ENCODE data around the gene TEX22. TPM values are rescaled to one million over a fixed set of nuclear protein-coding genes. Genes with fewer than 3 reads are reported as not detected.

The TEX22 gene
- total RNA-seq, 1 donor from 2014 or later = 3.8 TPM

GRCh38 chr14:105365101-105365500 is 33.2 kb upstream of the TEX22 start:
- intact Hi-C loops (cut with DNase I) = no loop called here
- H3K9me3 ChIP-seq = no peaks in the 10 kb centered on the region
- peaks cover 7% of the 10 kb centered on the region for H3K4me1 ChIP-seq
- peaks cover 38% of the 10 kb centered on the region for H3K36me3 ChIP-seq
- DNase-seq = no peak
- no peak overlapping the region for H3K4me3 ChIP-seq
- TF ChIP-seq, protein P1, sequence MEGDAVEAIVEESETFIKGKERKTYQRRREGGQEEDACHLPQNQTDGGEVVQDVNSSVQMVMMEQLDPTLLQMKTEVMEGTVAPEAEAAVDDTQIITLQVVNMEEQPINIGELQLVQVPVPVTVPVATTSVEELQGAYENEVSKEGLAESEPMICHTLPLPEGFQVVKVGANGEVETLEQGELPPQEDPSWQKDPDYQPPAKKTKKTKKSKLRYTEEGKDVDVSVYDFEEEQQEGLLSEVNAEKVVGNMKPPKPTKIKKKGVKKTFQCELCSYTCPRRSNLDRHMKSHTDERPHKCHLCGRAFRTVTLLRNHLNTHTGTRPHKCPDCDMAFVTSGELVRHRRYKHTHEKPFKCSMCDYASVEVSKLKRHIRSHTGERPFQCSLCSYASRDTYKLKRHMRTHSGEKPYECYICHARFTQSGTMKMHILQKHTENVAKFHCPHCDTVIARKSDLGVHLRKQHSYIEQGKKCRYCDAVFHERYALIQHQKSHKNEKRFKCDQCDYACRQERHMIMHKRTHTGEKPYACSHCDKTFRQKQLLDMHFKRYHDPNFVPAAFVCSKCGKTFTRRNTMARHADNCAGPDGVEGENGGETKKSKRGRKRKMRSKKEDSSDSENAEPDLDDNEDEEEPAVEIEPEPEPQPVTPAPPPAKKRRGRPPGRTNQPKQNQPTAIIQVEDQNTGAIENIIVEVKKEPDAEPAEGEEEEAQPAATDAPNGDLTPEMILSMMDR (IDR thresholded peaks at IDR 0.05) = no peak
- peak in 1 of 2 donors; percentile 6 for ATAC-seq
- H3K27me3 ChIP-seq (ENCODE audit: low read depth) = no peaks in the 10 kb centered on the region
- H3K27ac ChIP-seq = no peak overlapping the region

DNA sequence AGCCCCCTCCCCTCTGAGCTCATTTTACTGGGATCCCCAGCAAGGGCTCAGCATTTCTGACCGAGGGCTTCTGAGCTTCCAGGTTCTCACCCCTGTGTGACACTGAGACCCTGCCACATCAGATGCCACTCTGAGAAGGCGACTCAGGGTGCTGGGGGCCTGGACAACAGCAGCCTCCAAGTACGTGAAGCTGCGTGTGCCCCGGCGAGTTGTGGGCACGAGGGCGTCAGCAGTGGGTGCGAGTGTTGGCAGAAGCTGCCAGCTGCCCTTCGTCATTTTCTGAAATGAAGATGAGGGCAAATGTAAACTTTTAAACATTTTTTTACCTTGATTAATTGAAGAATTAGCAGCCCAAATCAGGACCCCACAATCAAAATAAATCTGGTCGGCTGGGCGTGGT is 32.7 kb upstream of the TEX22 start:
- ATAC-seq = no peak
- peak; percentile 29 for DNase-seq
- intact Hi-C loops (cut with DNase I) = no loop called here

DNA sequence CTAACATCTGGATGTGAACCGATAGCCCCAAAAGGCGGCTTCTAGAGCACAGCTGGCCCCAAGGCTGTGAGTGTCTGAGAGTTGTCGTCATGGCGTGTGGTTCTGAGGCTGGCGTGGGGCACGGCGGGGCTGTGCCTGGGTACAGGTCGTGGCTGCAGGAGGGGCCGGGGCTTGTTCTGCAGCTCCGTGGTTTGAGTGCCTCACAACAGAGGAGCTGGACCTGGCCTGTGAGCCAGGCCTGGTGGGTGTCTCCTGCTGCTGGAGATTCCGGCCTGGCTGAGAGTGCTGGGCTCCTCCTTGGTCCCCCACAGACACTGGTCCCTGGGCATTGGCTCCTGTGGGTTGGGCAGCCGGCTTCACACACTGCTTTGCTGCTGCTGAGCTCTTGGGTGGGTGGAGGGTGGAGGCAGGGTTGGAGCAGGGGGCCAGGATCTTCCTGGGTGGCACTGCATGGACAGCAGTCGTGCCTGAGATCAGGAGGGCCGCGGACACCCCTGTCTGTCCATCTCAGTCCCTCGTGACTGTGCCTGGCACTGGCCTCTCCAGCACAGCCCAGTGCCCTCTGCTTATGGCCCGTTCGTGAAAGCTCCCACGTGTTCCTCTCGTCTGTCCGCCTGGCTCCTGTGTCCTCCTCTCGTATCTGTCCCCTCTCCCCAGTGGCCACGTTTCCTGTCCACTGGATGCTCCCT is 31.8 kb upstream of the TEX22 start:
- Histone ChIP-seq H3K9me3 (no peaks in the 10 kb centered on the region), H3K4me1 (peaks cover 7% of the 10 kb centered on the region), H3K4me3 (no peak overlapping the region), H3K27me3 (ENCODE audit: low read depth) (no peaks in the 10 kb centered on the region), H3K36me3 (peaks cover 30% of the 10 kb centered on the region), H3K27ac (no peak overlapping the region)
- intact Hi-C loops (cut with DNase I) = no loop called here
- TF ChIP-seq, protein P1 (IDR thresholded peaks at IDR 0.05) = no peak
- ATAC-seq (no peak), DNase-seq (no peak)

More for the DNA sequence above, 32.7 kb upstream of the TEX22 start:
- no peak overlapping the region for H3K4me3 ChIP-seq
- H3K36me3 ChIP-seq = peaks cover 35% of the 10 kb centered on the region
- TF ChIP-seq, protein P1 (IDR thresholded peaks at IDR 0.05) = no peak
- H3K4me1 ChIP-seq = peaks cover 7% of the 10 kb centered on the region
- no peaks in the 10 kb centered on the region for H3K9me3 ChIP-seq
- no peaks in the 10 kb centered on the region for H3K27me3 ChIP-seq (ENCODE audit: low read depth)
- no peak overlapping the region for H3K27ac ChIP-seq

DNA sequence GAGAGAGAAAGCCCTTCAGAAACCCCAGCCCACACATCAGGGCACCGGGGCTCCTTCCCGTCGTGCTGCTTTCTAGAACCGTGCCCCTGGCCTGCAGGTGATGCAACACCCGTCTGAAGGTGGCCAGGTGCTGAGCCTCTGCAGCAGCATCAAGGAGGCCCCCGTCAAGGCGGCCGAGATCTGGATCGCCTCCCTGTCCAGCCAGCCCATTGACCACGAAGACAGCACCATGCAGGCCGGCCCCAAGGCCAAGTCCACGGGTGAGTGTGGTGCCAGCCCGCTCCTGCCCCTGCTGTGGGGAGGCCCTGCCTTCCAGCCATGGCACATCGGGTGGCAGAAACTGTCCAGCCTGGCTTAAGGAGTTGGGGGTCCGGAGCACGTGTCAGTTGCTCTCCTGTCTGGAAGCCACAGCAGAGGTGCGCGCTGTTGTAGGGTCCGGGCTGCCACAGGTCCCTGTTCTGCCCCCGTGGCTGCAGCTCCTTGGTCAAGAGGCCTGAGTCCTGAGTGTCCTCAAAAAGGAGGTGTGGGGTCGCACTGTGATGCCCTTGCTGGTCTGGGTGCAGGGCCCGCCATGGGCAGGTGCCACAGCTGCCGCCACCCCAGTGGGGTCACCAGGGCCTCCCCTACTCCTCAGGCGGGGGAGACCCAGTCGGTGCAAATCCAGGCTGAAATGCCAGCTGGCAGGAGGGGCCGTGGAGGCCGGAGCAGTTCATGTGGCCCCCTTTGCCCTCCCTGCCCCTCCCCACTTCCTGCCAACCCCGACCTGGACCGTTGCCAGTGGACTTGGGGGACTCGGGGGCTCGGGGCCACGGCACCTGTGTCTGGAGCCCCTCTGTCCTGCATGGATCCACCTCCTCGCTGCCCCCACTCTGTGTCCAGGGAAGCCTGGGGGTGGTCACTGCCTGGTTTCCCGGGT is 31.0 kb upstream of the TEX22 start:
- H3K27ac ChIP-seq = no peak overlapping the region
- H3K27me3 ChIP-seq (ENCODE audit: low read depth) = no peaks in the 10 kb centered on the region
- ATAC-seq = no peak
- intact Hi-C loops (cut with DNase I) = no loop called here
- H3K9me3 ChIP-seq = no peaks in the 10 kb centered on the region
- no peak for DNase-seq
- H3K4me1 ChIP-seq = peaks cover 7% of the 10 kb centered on the region
- peaks cover 30% of the 10 kb centered on the region for H3K36me3 ChIP-seq
- TF ChIP-seq, protein P1 (IDR thresholded peaks at IDR 0.05) = no peak
- H3K4me3 ChIP-seq = no peak overlapping the region

GRCh38 chr14:105368032-105368417 is 30.3 kb upstream of the TEX22 start:
- Histone ChIP-seq H3K4me3 (no peak overlapping the region), H3K36me3 (peaks cover 30% of the 10 kb centered on the region), H3K9me3 (no peaks in the 10 kb centered on the region), H3K4me1 (peaks cover 7% of the 10 kb centered on the region), H3K27me3 (ENCODE audit: low read depth) (no peaks in the 10 kb centered on the region), H3K27ac (no peak overlapping the region)
- TF ChIP-seq, protein P1 (IDR thresholded peaks at IDR 0.05) = no peak
- DNase-seq (no peak), ATAC-seq (no peak)
- intact Hi-C loops (cut with DNase I) = no loop called here

All from lower lobe of right lung (tissue), 2 donors.